Trophoblast cell (in vitro differentiated cells and primary cell): ENCODE results near the gene WDPCP.
A peak's percentile ranks its signal among the peaks of the same experiment; 100 is the strongest.

ENCODE experiments used
- DNase-seq, 2 donors: peaks; one replicate each; pipeline ENCODE4 v3.0.0-alpha.2; 2016
- H2AFZ ChIP-seq: 2 replicates; pipeline ENCODE4 v1.6.1; 2013; ENCODE audit warnings: low read length, moderate library complexity, mild to moderate bottlenecking; ENCODE audit not compliant: insufficient read depth, poor library complexity
- H2AK5ac ChIP-seq: 2 replicates; pipeline ENCODE4 v1.6.1; 2013; ENCODE audit warnings: mild to moderate bottlenecking, low read length
- H2BK120ac ChIP-seq: 2 replicates; pipeline ENCODE4 v1.6.1; 2013; ENCODE audit warnings: low read length, mild to moderate bottlenecking, moderate library complexity; ENCODE audit not compliant: insufficient read depth, poor library complexity
- H2BK12ac ChIP-seq: 2 replicates; pipeline ENCODE4 v1.6.1; 2013; ENCODE audit warnings: mild to moderate bottlenecking, low read length, moderate library complexity
- H2BK5ac ChIP-seq: 2 replicates; pipeline ENCODE4 v1.6.1; 2013; ENCODE audit warnings: low read length, low read depth, moderate library complexity, mild to moderate bottlenecking; ENCODE audit not compliant: poor library complexity
- H3K14ac ChIP-seq: 2 replicates; pipeline ENCODE4 v1.6.1; 2013; ENCODE audit warnings: mild to moderate bottlenecking, low read length
- H3K18ac ChIP-seq: 2 replicates; pipeline ENCODE4 v1.6.1; 2013; ENCODE audit warnings: mild to moderate bottlenecking, low read length
- H3K23ac ChIP-seq: 2 replicates; pipeline ENCODE4 v1.6.1; 2013; ENCODE audit warnings: low read length
- H3K27ac ChIP-seq: 2 replicates; pipeline ENCODE4 v1.5.1; 2013; ENCODE audit warnings: low read depth, mild to moderate bottlenecking, inconsistent platforms, low read length, moderate library complexity
- H3K27me3 ChIP-seq: 2 replicates; pipeline ENCODE4 v1.6.1; 2013; ENCODE audit warnings: inconsistent platforms, mild to moderate bottlenecking, low read length, moderate library complexity; ENCODE audit not compliant: insufficient read depth
- H3K36me3 ChIP-seq, 2 experiments: 1 replicate in 1 of 2; 2 replicates in 1 of 2; pipeline ENCODE4 v1.6.1; 2013; ENCODE audit warnings: low read length in 2 of 2, mild to moderate bottlenecking in 2 of 2, moderate library complexity in 1 of 2; ENCODE audit not compliant: insufficient read depth in 2 of 2, control insufficient read depth in 1 of 2
- H3K4ac ChIP-seq: 2 replicates; pipeline ENCODE4 v1.6.1; 2013; ENCODE audit warnings: low read depth, mild to moderate bottlenecking, low read length, moderate library complexity
- H3K4me1 ChIP-seq, 2 experiments: 1 replicate in 1 of 2; 2 replicates in 1 of 2; pipeline ENCODE4 v1.6.1; 2013; ENCODE audit warnings: low read length in 2 of 2, mild to moderate bottlenecking in 2 of 2, moderate library complexity in 1 of 2; ENCODE audit not compliant: insufficient read depth in 2 of 2, control insufficient read depth in 1 of 2
- H3K4me2 ChIP-seq: 2 replicates; pipeline ENCODE4 v1.6.1; 2013; ENCODE audit warnings: inconsistent platforms, mild to moderate bottlenecking, low read length, moderate library complexity
- H3K4me3 ChIP-seq: 2 replicates; pipeline ENCODE4 v1.5.1; 2013; ENCODE audit warnings: mild to moderate bottlenecking, low read depth, low read length, inconsistent platforms
- H3K79me1 ChIP-seq: one replicate; pipeline ENCODE4 v1.6.1; 2013; ENCODE audit warnings: low read length
- H3K79me2 ChIP-seq: 2 replicates; pipeline ENCODE4 v1.6.1; 2013; ENCODE audit warnings: low read length, mild to moderate bottlenecking; ENCODE audit not compliant: control insufficient read depth, insufficient read depth, poor library complexity
- H3K9ac ChIP-seq: 2 replicates; pipeline ENCODE4 v1.6.1; 2013; ENCODE audit warnings: mild to moderate bottlenecking, low read length
- H3K9me3 ChIP-seq: 2 replicates; pipeline ENCODE4 v1.6.1; 2013; ENCODE audit warnings: low read depth, mild to moderate bottlenecking, control low read depth, inconsistent platforms, low read length; ENCODE audit not compliant: insufficient read depth
- H4K12ac ChIP-seq: 2 replicates; pipeline ENCODE4 v1.6.1; 2013; ENCODE audit warnings: low read depth, mild to moderate bottlenecking, low read length, moderate library complexity
- H4K8ac ChIP-seq: 2 replicates; pipeline ENCODE4 v1.6.1; 2013; ENCODE audit warnings: low read depth, mild to moderate bottlenecking, low read length, moderate library complexity
- H4K91ac ChIP-seq: one replicate; pipeline ENCODE4 v1.6.1; 2013; ENCODE audit warnings: low read depth, mild to moderate bottlenecking, low read length, moderate library complexity
- WGBS: extraction: QIAGEN DNeasy Blood & Tissue Kit; methylation state at CpG from one replicate; pipeline ENCODE4 v1.1.7; 2013; ENCODE audit warnings: missing lambda C conversion rate; ENCODE audit not compliant: insufficient read length, insufficient coverage; ENCODE audit errors: extremely low coverage; 5-methylcytosine and 5-hydroxymethylcytosine counted together

Gene WDPCP

DNA sequence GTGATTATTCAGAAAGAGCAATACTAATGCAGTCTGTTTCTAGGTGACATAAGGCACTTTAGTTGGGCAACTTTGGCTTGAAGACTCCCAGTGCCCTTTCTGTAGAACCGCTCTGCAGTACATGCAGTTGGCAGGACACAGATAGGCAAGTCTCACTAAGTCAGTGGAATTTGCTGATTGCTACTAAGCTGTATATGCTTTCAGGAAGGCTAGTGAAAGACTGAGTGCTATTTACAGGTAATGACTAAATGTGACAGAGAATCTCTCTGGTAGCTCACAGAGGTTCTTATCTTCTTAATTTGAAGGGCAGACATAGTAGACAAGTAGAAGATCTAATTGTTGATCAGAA, 243.0 kb downstream of the WDPCP start:
- no peak for DNase-seq
- Histone ChIP-seq H3K9ac (peak overlapping the region; percentile 28), H4K12ac (no peak overlapping the region), H3K14ac (no peak overlapping the region), H3K4ac (no peak overlapping the region), H3K36me3 (no peaks in the 10 kb centered on the region), H3K27me3 (no peaks in the 10 kb centered on the region), H3K27ac (no peak overlapping the region), H3K4me1 (no peaks in the 10 kb centered on the region), H4K91ac (no peak overlapping the region), H3K23ac (no peak overlapping the region), H3K4me3 (no peak overlapping the region), H3K9me3 (peaks cover 2% of the 10 kb centered on the region), H3K79me1 (no peaks in the 10 kb centered on the region), H2AK5ac (no peak overlapping the region), H2BK5ac (no peak overlapping the region), H3K18ac (no peak overlapping the region), H4K8ac (no peak overlapping the region), H2AFZ (no peak overlapping the region), H2BK12ac (no peak overlapping the region), H3K4me2 (no peak overlapping the region), H2BK120ac (no peak overlapping the region), H3K79me2 (no peaks in the 10 kb centered on the region)
- WGBS, result no CpG with 5 or more reads among the region's 1 CpG

DNA sequence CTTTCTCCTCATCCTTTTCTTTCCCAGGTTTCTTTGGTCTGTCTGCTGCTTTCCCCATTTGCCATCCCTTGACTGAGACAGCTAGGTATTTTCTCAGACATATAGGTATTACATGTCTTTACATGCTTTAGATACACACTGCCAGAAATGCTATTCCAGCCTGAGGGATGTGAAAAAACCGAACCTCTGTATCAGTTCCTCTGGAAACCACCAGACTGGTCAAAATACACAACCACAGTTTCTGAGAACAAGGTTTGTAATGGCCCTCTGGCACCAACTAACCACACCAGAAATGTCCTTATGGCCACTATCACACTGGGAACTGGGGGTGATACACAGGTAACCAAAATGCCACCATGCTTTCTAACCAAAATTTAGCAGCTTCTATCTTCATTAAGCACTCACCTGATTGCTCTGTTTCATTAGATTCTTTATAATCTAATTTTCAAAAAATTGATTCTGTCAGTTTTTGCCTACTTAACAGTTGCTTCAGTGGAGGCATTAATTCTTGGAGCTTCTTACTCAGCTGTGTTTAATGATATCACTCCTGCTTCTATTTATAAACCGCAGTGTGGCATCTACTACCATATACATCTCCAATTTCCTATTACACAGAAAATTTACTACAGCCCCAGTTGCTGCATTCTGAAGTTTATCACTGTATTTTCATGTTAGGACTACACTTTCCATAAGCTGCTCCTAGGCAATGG, 243.5 kb downstream of the WDPCP start:
- H2BK5ac ChIP-seq, result no peak overlapping the region

DNA sequence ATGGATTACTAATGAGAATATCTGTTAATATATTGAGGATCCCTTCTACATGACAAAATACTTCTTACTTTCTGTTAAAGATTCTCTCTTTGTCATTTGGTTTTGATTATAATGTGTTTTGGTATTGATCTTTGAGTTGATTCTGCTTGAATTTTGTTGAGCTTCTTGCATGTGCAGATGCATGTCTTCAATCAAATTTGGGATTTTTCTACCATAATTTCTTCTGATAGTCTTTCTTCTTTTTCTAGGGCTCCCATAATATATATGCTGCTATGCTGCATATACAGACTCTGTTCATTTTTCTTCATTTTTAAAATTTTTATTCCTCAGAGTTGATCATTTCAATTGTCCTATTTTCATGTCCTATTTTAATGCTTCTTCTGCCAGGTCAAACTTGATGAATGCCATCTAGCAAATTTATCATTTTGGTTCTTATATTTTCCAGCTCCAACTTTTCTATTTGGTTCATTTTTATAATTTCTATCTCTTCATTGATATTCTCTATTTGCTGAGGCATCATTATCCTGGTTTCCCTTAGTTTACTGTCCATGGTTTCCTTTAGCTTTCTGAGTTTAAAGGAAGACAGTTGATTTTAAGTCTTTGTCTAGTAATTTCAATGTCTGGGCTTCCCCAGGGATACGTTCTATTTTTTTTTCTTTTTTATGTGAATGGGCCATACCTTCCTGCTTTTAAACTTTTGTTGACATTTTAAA, 244.7 kb downstream of the WDPCP start:
- no peak overlapping the region for H3K18ac ChIP-seq
- no peak overlapping the region for H4K91ac ChIP-seq
- no peak overlapping the region for H3K14ac ChIP-seq
- no peak overlapping the region for H3K4ac ChIP-seq
- H3K4me1 ChIP-seq, result no peaks in the 10 kb centered on the region
- H3K4me3 ChIP-seq, result no peak overlapping the region
- no peak overlapping the region for H3K23ac ChIP-seq
- H3K9me3 ChIP-seq, result no peaks in the 10 kb centered on the region
- no peak overlapping the region for H2AFZ ChIP-seq
- no peak overlapping the region for H3K4me2 ChIP-seq
- no peaks in the 10 kb centered on the region for H3K79me2 ChIP-seq
- no peak overlapping the region for H4K8ac ChIP-seq
- WGBS, result no CpG with 5 or more reads among the region's 1 CpG
- H2BK120ac ChIP-seq, result no peak overlapping the region
- H3K36me3 ChIP-seq, result no peaks in the 10 kb centered on the region
- DNase-seq, result no peak
- no peaks in the 10 kb centered on the region for H3K79me1 ChIP-seq
- no peak overlapping the region for H2BK5ac ChIP-seq
- H3K9ac ChIP-seq, result no peak overlapping the region
- no peak overlapping the region for H3K27ac ChIP-seq
- no peak overlapping the region for H2AK5ac ChIP-seq
- no peaks in the 10 kb centered on the region for H3K27me3 ChIP-seq
- H4K12ac ChIP-seq, result no peak overlapping the region
- H2BK12ac ChIP-seq, result no peak overlapping the region

More for the DNA sequence above, 243.5 kb downstream of the WDPCP start:
- Histone ChIP-seq H3K36me3 (no peaks in the 10 kb centered on the region), H3K4me1 (no peaks in the 10 kb centered on the region), H3K23ac (no peak overlapping the region), H2AK5ac (no peak overlapping the region), H3K4me2 (no peak overlapping the region), H3K9ac (no peak overlapping the region), H3K9me3 (no peaks in the 10 kb centered on the region), H3K14ac (no peak overlapping the region), H3K4ac (no peak overlapping the region), H3K79me1 (no peaks in the 10 kb centered on the region), H3K4me3 (no peak overlapping the region), H4K8ac (no peak overlapping the region), H4K12ac (no peak overlapping the region), H3K27me3 (no peaks in the 10 kb centered on the region), H2AFZ (no peak overlapping the region), H3K79me2 (no peaks in the 10 kb centered on the region), H2BK12ac (no peak overlapping the region), H3K18ac (no peak overlapping the region), H2BK120ac (no peak overlapping the region), H3K27ac (no peak overlapping the region), H4K91ac (no peak overlapping the region)
- WGBS, result no CpG with 5 or more reads among the region's 2 CpGs
- no peak for DNase-seq

DNA sequence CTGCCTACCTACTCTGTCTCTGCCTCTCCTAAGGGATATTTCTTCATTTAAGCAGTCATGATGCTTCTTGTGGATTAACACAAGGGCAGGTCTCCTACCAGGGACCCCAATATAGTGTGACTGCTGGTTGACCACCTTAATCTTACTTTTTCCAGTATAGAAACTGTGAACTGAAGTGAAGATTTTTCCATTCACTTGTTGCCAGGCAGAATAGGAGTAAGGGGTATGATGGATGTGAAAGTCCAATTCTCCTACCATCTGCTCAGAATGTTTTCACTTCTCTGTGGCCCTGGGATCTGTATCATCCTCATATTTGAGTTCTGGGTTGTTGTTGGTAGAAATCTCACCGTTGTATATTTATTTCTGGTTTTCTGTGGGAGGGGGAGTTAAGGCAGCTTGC, 247.8 kb downstream of the WDPCP start:
- Histone ChIP-seq H2AK5ac (no peak overlapping the region), H3K4me1 (no peaks in the 10 kb centered on the region), H3K9me3 (no peaks in the 10 kb centered on the region), H2BK5ac (no peak overlapping the region), H3K79me2 (no peaks in the 10 kb centered on the region), H3K4ac (no peak overlapping the region), H4K12ac (no peak overlapping the region), H2BK120ac (no peak overlapping the region), H2BK12ac (no peak overlapping the region), H3K27me3 (no peaks in the 10 kb centered on the region), H2AFZ (no peak overlapping the region), H3K23ac (no peak overlapping the region), H3K27ac (no peak overlapping the region), H3K9ac (no peak overlapping the region), H3K18ac (no peak overlapping the region), H3K79me1 (no peaks in the 10 kb centered on the region), H4K91ac (no peak overlapping the region), H3K4me2 (no peak overlapping the region), H3K14ac (no peak overlapping the region), H3K4me3 (no peak overlapping the region), H3K36me3 (no peaks in the 10 kb centered on the region), H4K8ac (no peak overlapping the region)
- WGBS, result no CpG with 5 or more reads among the region's 1 CpG
- DNase-seq, result no peak
